ENCODE results near the gene BSCL2. TPM values are rescaled to one million over a fixed set of nuclear protein-coding genes. Genes with fewer than 3 reads are reported as not detected.
A peak's percentile ranks its signal among the peaks of the same experiment; 100 is the strongest.

The BSCL2 gene
- total RNA-seq, 1 experiment from 2014 or later: 97.2 TPM

- ATAC-seq (peak; percentile 65), DNase-seq (ENCODE audit: low spot score) (peak; percentile 41)
- Mint-ChIP-seq H3K36me3 (peaks cover 18% of the 10 kb centered on the region), H3K9me3 (no peaks in the 10 kb centered on the region), H3K4me3 (peak overlapping the region; percentile 40), H3K4me1 (peaks cover 9% of the 10 kb centered on the region; the same call in 1 of the 2 replicates), H3K27ac (peak overlapping the region; percentile 47; the same call in 1 of the 2 replicates), H3K27me3 (ENCODE audit: low read depth) (no peaks in the 10 kb centered on the region)
- ChIA-PET CTCF (interaction anchor here (0.9 to 3.0 kb wide), 4 partner anchors 16 to 145 kb away, joined by 3 to 10 read pairs (median 5); partner anchors contain the start of genes HNRNPUL2, LBHD1 and TMEM179B), POLR2A (interaction anchor here (0.6 to 2.2 kb wide), 6 partner anchors 16 to 249 kb away, joined by 3 to 9 read pairs (median 8); partner anchors contain the start of genes BSCL2, C11orf98, CSKMT and GNG3)
- TF ChIP-seq FOXP1 (CRISPR knock-in tag; IDR thresholded peaks at IDR 0.05; ENCODE audit: borderline replicate concordance): peak; percentile 50; the same call in 1 of the 2 replicates
- TF ChIP-seq ATF6 (CRISPR knock-in tag; IDR thresholded peaks at IDR 0.05): no peak
These were observed 19.5 kb downstream of the BSCL2 start for GRCh38 chr11:62687508-62688396.

GRCh38 chr11:62682518-62682917 is 24.7 kb downstream of the BSCL2 start:
- peaks cover 7% of the 10 kb centered on the region for H3K36me3 Mint-ChIP-seq
- ChIA-PET CTCF (no interaction called here), POLR2A (interaction anchor here (0.6 kb wide), 1 partner anchor 11 kb away, joined by 3 read pairs; the partner anchor contains the start of gene UQCC3)
- H3K4me1 Mint-ChIP-seq: peaks cover 12% of the 10 kb centered on the region
- no peaks in the 10 kb centered on the region for H3K9me3 Mint-ChIP-seq
- TF ChIP-seq SOX15 (CRISPR knock-in tag; IDR thresholded peaks at IDR 0.05): no peak
- no peak for TF ChIP-seq PRRX2 (CRISPR knock-in tag; IDR thresholded peaks at IDR 0.05)
- TF ChIP-seq NFE2L1 (CRISPR knock-in tag; IDR thresholded peaks at IDR 0.05): no peak
- no peak for ATAC-seq
- no peak for DNase-seq (ENCODE audit: low spot score)
- no peak overlapping the region for H3K4me3 Mint-ChIP-seq
- no peak overlapping the region for H3K27ac Mint-ChIP-seq
- H3K27me3 Mint-ChIP-seq (ENCODE audit: low read depth): no peaks in the 10 kb centered on the region

GRCh38 chr11:62680825-62681240 is 26.4 kb downstream of the BSCL2 start:
- Mint-ChIP-seq H3K9me3 (no peaks in the 10 kb centered on the region), H3K4me3 (no peak overlapping the region), H3K27me3 (ENCODE audit: low read depth) (no peaks in the 10 kb centered on the region), H3K36me3 (peaks cover 19% of the 10 kb centered on the region), H3K27ac (no peak overlapping the region), H3K4me1 (peaks cover 20% of the 10 kb centered on the region)
- peak; percentile 62; the same call in 1 of the 2 replicates for TF ChIP-seq GABPB1 (CRISPR knock-in tag; IDR thresholded peaks at IDR 0.05)
- TF ChIP-seq IRF2 (CRISPR knock-in tag; IDR thresholded peaks at IDR 0.05; ENCODE audit: borderline replicate concordance, low read depth): no peak
- ChIA-PET POLR2A (interaction anchor here (0.8 to 1.3 kb wide), 2 partner anchors 28 to 89 kb away, joined by 3 read pairs; partner anchors contain the start of gene INTS5), CTCF (interaction anchor here (0.6 to 3.6 kb wide), 15 partner anchors 9 to 286 kb away, joined by 3 to 21 read pairs (median 5); partner anchors contain the start of genes B3GAT3, BSCL2, C11orf98 and CSKMT)
- DNase-seq (ENCODE audit: low spot score) (no peak), ATAC-seq (peak; percentile 58)

GRCh38 chr11:62678770-62679696 is 28.2 kb downstream of the BSCL2 start, which contains the start of gene UBXN1:
UBXN1 (minus strand) TSS chr11:62679073; CDS start chr11:62678923, 150 bp downstream.
- Mint-ChIP-seq H3K36me3 (peaks cover 26% of the 10 kb centered on the region), H3K4me3 (peak within 1 kb of the TSS; percentile 87), H3K27ac (peak within 1 kb of the TSS; percentile 90), H3K4me1 (peaks cover 20% of the 10 kb centered on the region), H3K27me3 (ENCODE audit: low read depth) (no peaks in the 10 kb centered on the region), H3K9me3 (no peaks in the 10 kb centered on the region)
- DNase-seq (ENCODE audit: low spot score) (peak; percentile 77), ATAC-seq (peak; percentile 75)
- CTCF ChIA-PET: interaction anchor here (0.6 to 3.6 kb wide), 5 partner anchors 8 to 312 kb away, joined by 3 to 21 read pairs (median 3); partner anchors contain the start of genes HNRNPUL2, LBHD1, LRRN4CL and UQCC3
- POLR2A ChIA-PET: interaction anchor here (0.6 to 1.3 kb wide), 4 partner anchors 11 to 132 kb away, joined by 3 to 6 read pairs (median 3); partner anchors contain the start of genes MTA2 and TUT1
- TF ChIP-seq ESRRA (CRISPR knock-in tag; IDR thresholded peaks at IDR 0.05; ENCODE audit: borderline replicate concordance): no peak
- no peak for TF ChIP-seq SMAD4 (CRISPR knock-in tag; IDR thresholded peaks at IDR 0.05)
- no peak for TF ChIP-seq PRRX2 (CRISPR knock-in tag; IDR thresholded peaks at IDR 0.05)
- TF ChIP-seq FOXP4 (CRISPR knock-in tag; IDR thresholded peaks at IDR 0.05): 0 out of 2 replicates have a peak, but pooled peaks have one; percentile 13
- no peak for TF ChIP-seq ATF2 (CRISPR knock-in tag; IDR thresholded peaks at IDR 0.05; ENCODE audit: borderline replicate concordance, low read depth)
- TF ChIP-seq NFE2L1 (CRISPR knock-in tag; IDR thresholded peaks at IDR 0.05): no peak
- no peak for TF ChIP-seq ZNF396 (CRISPR knock-in tag; IDR thresholded peaks at IDR 0.05; ENCODE audit: borderline replicate concordance)
- no peak for TF ChIP-seq ATF3 (CRISPR knock-in tag; conservative IDR thresholded peaks at IDR 0.05)
- no peak for TF ChIP-seq ZNF121 (CRISPR knock-in tag; IDR thresholded peaks at IDR 0.05)
- TF ChIP-seq ZNF317 (CRISPR knock-in tag; IDR thresholded peaks at IDR 0.05; ENCODE audit: borderline replicate concordance, low read depth): no peak
- 0 out of 2 replicates have a peak, but pooled peaks have one; percentile 37 for TF ChIP-seq ZNF232 (CRISPR knock-in tag; IDR thresholded peaks at IDR 0.05)
- peak; percentile 80 for TF ChIP-seq SP1 (CRISPR knock-in tag; conservative IDR thresholded peaks at IDR 0.05)
- TF ChIP-seq TEAD4 (CRISPR knock-in tag; IDR thresholded peaks at IDR 0.05): no peak
- TF ChIP-seq ZNF416 (CRISPR knock-in tag; IDR thresholded peaks at IDR 0.05): no peak
